Measurements from ENCODE around the gene CSNK1G2.
A peak's percentile ranks its signal among the peaks of the same experiment; 100 is the strongest.

Gene CSNK1G2

GRCh38 chr19:1918975-1919374, 22.0 kb upstream of the CSNK1G2 start:
- no peak for DNase-seq (ENCODE audit: low spot score)

GRCh38 chr19:1920644-1921043, 20.3 kb upstream of the CSNK1G2 start:
- no peak for DNase-seq (ENCODE audit: low spot score)

- no peak for DNase-seq (ENCODE audit: low spot score)
Measured at GRCh38 chr19:1921326-1921725, 19.6 kb upstream of the CSNK1G2 start.

GRCh38 chr19:1921825-1922224, 19.1 kb upstream of the CSNK1G2 start:
- no peak for DNase-seq (ENCODE audit: low spot score)

- DNase-seq (ENCODE audit: low spot score): no peak
Measured at GRCh38 chr19:1922803-1923202, 18.2 kb upstream of the CSNK1G2 start.

- no peak for DNase-seq (ENCODE audit: low spot score)
Measured at GRCh38 chr19:1923319-1923718, 17.7 kb upstream of the CSNK1G2 start.

- no peak for DNase-seq (ENCODE audit: low spot score)
Measured at GRCh38 chr19:1924320-1924961, 16.5 kb upstream of the CSNK1G2 start.

GRCh38 chr19:1925544-1925943, 15.4 kb upstream of the CSNK1G2 start:
- DNase-seq (ENCODE audit: low spot score): no peak

- peak; percentile 80 for DNase-seq (ENCODE audit: low spot score)
Measured at GRCh38 chr19:1929021-1929742, 11.8 kb upstream of the CSNK1G2 start.

GRCh38 chr19:1931445-1931844, 9.5 kb upstream of the CSNK1G2 start:
- no peak for DNase-seq (ENCODE audit: low spot score)

GRCh38 chr19:1932395-1932794, 8.6 kb upstream of the CSNK1G2 start:
- DNase-seq (ENCODE audit: low spot score): no peak

- DNase-seq (ENCODE audit: low spot score): no peak
Measured at GRCh38 chr19:1933244-1933643, 7.7 kb upstream of the CSNK1G2 start.

- no peak for DNase-seq (ENCODE audit: low spot score)
Measured at GRCh38 chr19:1933942-1934341, 7.0 kb upstream of the CSNK1G2 start.

- no peak for DNase-seq (ENCODE audit: low spot score)
Measured at GRCh38 chr19:1935484-1936208, 5.3 kb upstream of the CSNK1G2 start.

- no peak for DNase-seq (ENCODE audit: low spot score)
Measured at GRCh38 chr19:1936430-1936829, 4.5 kb upstream of the CSNK1G2 start.

GRCh38 chr19:1936916-1937610, 3.9 kb upstream of the CSNK1G2 start:
- no peak for DNase-seq (ENCODE audit: low spot score)

GRCh38 chr19:1938071-1938470, 2.9 kb upstream of the CSNK1G2 start:
- no peak for DNase-seq (ENCODE audit: low spot score)

- DNase-seq (ENCODE audit: low spot score): peak; percentile 40
Measured at GRCh38 chr19:1942078-1942933, 1.3 kb downstream of the CSNK1G2 start.

GRCh38 chr19:1942934-1943555, 2.1 kb downstream of the CSNK1G2 start:
- DNase-seq (ENCODE audit: low spot score): no peak

GRCh38 chr19:1943661-1944087, 2.7 kb downstream of the CSNK1G2 start:
- no peak for DNase-seq (ENCODE audit: low spot score)

Data from hematopoietic multipotent progenitor cell treated with erythropoietin and hydrocortisone succinate and interleukin-3 and kit ligand, for 15 days (in vitro differentiated cells).